DOHH2 (cell line): ENCODE measurements around the gene INSC.

Source experiments
- H3F3A ChIP-seq: fragments of 200-600 bp; sonication (generic), shearing (Covaris generic); 2 replicates; pipeline ENCODE4 v1.6.0; 2016; ENCODE audit warnings: antibody characterized with exemption, mild to moderate bottlenecking; ENCODE audit not compliant: control insufficient read depth, insufficient read depth
- H3K27ac ChIP-seq: fragments of 200-600 bp; sonication (generic); 2 replicates; pipeline ENCODE4 v1.5.1; 2014; ENCODE audit warnings: low read depth, mild to moderate bottlenecking, low read length, moderate library complexity
- H3K27me3 ChIP-seq: fragments of 200-600 bp; sonication (generic); 2 replicates; pipeline ENCODE4 v1.6.1; 2014; ENCODE audit warnings: mild to moderate bottlenecking, low read length, mixed read lengths; ENCODE audit not compliant: control insufficient read depth
- H3K36me3 ChIP-seq: fragments of 200-600 bp; sonication (generic); 2 replicates; pipeline ENCODE4 v1.6.1; 2014; ENCODE audit warnings: mild to moderate bottlenecking, low read length, moderate library complexity, mixed read lengths; ENCODE audit not compliant: control insufficient read depth
- H3K4me1 ChIP-seq: fragments of 200-600 bp; sonication (generic); 2 replicates; pipeline ENCODE4 v1.6.1; 2014; ENCODE audit warnings: mild to moderate bottlenecking, low read length, mixed read lengths; ENCODE audit not compliant: control insufficient read depth
- H3K4me2 ChIP-seq: fragments of 200-600 bp; sonication (generic); 2 replicates; pipeline ENCODE4 v1.6.0; 2014; ENCODE audit warnings: mild to moderate bottlenecking, low read length, moderate library complexity
- H3K4me3 ChIP-seq: fragments of 200-600 bp; sonication (generic); 2 replicates; pipeline ENCODE4 v1.5.1; 2014; ENCODE audit warnings: mild to moderate bottlenecking, low read length, mixed read lengths
- H3K79me2 ChIP-seq: fragments of 200-600 bp; sonication (generic); 2 replicates; pipeline ENCODE4 v1.6.1; 2014; ENCODE audit warnings: mild to moderate bottlenecking, low read length, mixed read lengths; ENCODE audit not compliant: control insufficient read depth
- H3K9me2 ChIP-seq: fragments of 200-600 bp; sonication (generic); replicated peaks from 2 replicates; pipeline ENCODE4 v1.6.1; 2014; ENCODE audit warnings: mild to moderate bottlenecking, low read length, mixed read lengths; ENCODE audit not compliant: control insufficient read depth
- H3K9me3 ChIP-seq: fragments of 200-600 bp; sonication (generic); 2 replicates; pipeline ENCODE4 v1.6.1; 2014; ENCODE audit warnings: antibody characterized with exemption, low read length, mixed read lengths; ENCODE audit not compliant: control insufficient read depth, insufficient read depth
- H4K20me1 ChIP-seq: fragments of 200-600 bp; sonication (generic); 2 replicates; pipeline ENCODE4 v1.6.0; 2014; ENCODE audit warnings: low read depth, mild to moderate bottlenecking, antibody characterized with exemption, low read length, moderate library complexity; ENCODE audit not compliant: control insufficient read depth, insufficient read depth
- EZH2phosphoT487 ChIP-seq: fragments of 200-600 bp; sonication (generic); IDR thresholded peaks from 2 replicates; pipeline ENCODE4 v1.6.1; 2017; ENCODE audit warnings: borderline replicate concordance, mild to moderate bottlenecking, antibody characterized with exemption, low read length, moderate library complexity, mixed read lengths
- TF ChIP-seq, protein P1 (sequence below): fragments of 200-600 bp; sonication (generic); IDR thresholded peaks from one replicate; pipeline ENCODE4 v1.5.1; 2014; ENCODE audit warnings: antibody characterized with exemption, mild to moderate bottlenecking, low read depth, low read length; ENCODE audit not compliant: poor library complexity, severe bottlenecking

INSC gene

DNA sequence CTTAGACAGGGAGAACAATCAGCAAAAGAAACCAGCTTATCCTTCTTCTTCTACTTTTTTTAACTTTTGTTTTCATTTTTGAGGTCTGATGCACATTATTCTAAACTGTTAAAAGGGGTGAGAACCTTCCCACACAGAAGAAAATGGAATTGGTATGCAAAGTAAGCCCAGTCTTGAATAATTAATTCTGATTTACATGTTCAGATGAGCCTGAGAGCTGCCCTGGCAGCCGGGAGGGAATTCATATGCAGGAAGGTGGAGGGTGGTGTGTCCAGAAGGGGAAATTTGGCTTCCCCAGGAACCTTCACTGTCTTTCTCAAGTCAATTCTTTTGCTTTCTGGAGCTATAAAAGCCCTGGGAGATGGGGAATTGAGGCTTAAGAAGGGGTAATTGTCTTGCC is 181.0 kb downstream of the INSC start:
- Histone ChIP-seq H4K20me1 (no peaks in the 10 kb centered on the region), H3K4me3 (no peak overlapping the region), H3K4me2 (no peak overlapping the region), H3K4me1 (no peaks in the 10 kb centered on the region), H3K27me3 (no peaks in the 10 kb centered on the region), H3K9me2 (no peaks in the 10 kb centered on the region), H3K9me3 (no peaks in the 10 kb centered on the region), H3K79me2 (no peaks in the 10 kb centered on the region), H3K36me3 (no peaks in the 10 kb centered on the region), H3K27ac (no peak overlapping the region), H3F3A (no peaks in the 10 kb centered on the region)
- TF ChIP-seq, protein P1, sequence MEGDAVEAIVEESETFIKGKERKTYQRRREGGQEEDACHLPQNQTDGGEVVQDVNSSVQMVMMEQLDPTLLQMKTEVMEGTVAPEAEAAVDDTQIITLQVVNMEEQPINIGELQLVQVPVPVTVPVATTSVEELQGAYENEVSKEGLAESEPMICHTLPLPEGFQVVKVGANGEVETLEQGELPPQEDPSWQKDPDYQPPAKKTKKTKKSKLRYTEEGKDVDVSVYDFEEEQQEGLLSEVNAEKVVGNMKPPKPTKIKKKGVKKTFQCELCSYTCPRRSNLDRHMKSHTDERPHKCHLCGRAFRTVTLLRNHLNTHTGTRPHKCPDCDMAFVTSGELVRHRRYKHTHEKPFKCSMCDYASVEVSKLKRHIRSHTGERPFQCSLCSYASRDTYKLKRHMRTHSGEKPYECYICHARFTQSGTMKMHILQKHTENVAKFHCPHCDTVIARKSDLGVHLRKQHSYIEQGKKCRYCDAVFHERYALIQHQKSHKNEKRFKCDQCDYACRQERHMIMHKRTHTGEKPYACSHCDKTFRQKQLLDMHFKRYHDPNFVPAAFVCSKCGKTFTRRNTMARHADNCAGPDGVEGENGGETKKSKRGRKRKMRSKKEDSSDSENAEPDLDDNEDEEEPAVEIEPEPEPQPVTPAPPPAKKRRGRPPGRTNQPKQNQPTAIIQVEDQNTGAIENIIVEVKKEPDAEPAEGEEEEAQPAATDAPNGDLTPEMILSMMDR, result no peak
- TF ChIP-seq EZH2phosphoT487, result no peak
